Measurements from ENCODE around the gene C2CD4A.

DNA sequence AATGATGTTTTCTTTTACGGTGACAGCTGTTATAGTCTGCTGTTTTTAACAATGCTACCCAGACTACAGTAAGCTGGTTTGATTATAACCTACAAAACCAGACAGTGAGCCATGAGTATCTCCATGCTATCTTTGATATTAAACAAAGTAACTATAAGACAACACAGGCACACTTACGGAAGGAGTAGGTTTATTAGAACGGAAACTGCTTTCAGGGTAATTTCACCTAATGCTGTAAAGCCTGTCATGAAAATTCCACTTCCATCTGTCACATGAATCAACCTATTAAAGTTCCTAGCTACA is 39.6 kb upstream of the C2CD4A start:
- TF ChIP-seq, protein P1, sequence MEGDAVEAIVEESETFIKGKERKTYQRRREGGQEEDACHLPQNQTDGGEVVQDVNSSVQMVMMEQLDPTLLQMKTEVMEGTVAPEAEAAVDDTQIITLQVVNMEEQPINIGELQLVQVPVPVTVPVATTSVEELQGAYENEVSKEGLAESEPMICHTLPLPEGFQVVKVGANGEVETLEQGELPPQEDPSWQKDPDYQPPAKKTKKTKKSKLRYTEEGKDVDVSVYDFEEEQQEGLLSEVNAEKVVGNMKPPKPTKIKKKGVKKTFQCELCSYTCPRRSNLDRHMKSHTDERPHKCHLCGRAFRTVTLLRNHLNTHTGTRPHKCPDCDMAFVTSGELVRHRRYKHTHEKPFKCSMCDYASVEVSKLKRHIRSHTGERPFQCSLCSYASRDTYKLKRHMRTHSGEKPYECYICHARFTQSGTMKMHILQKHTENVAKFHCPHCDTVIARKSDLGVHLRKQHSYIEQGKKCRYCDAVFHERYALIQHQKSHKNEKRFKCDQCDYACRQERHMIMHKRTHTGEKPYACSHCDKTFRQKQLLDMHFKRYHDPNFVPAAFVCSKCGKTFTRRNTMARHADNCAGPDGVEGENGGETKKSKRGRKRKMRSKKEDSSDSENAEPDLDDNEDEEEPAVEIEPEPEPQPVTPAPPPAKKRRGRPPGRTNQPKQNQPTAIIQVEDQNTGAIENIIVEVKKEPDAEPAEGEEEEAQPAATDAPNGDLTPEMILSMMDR (IDR thresholded peaks at IDR 0.05) = no peak
- no peak for TF ChIP-seq POLR2A (IDR thresholded peaks at IDR 0.05)
